OCI-LY3 (cell line): Measurements from ENCODE around the gene SMARCA4.

Experiments used
- EZH2phosphoT487 ChIP-seq: fragments of 200-600 bp; shearing (Covaris generic); IDR thresholded peaks from 2 replicates; pipeline ENCODE4 v1.6.1; 2018; ENCODE audit warnings: antibody characterized with exemption, mixed run types, low read depth
- TF ChIP-seq, protein P1 (sequence below): fragments of 200-600, 300-600 bp; sonication (generic); IDR thresholded peaks from 2 replicates; pipeline ENCODE4 v1.5.1; 2014; ENCODE audit warnings: antibody characterized with exemption, low read length, low read depth

DNA sequence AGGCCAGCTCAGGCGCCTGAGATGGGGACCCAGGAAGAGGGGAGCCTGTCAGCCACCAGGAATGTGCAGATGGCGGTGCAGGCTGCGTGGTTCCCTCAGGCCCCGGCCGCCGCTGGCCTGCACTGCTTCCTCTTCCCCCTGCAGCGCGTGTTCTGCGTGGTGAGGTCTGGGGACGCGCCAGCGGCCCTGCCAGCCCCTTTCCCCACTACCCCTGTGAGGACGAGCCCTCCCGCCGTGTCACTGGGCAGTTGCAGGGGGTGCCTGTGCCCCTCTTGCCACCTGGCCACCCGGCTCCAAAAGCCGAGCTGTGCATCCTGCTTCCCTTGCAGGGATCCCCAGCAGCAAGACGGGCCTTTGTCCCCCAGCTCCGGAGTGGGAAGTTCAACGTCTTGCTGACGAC lies 58.4 kb downstream of the SMARCA4 start:
- TF ChIP-seq, protein P1, sequence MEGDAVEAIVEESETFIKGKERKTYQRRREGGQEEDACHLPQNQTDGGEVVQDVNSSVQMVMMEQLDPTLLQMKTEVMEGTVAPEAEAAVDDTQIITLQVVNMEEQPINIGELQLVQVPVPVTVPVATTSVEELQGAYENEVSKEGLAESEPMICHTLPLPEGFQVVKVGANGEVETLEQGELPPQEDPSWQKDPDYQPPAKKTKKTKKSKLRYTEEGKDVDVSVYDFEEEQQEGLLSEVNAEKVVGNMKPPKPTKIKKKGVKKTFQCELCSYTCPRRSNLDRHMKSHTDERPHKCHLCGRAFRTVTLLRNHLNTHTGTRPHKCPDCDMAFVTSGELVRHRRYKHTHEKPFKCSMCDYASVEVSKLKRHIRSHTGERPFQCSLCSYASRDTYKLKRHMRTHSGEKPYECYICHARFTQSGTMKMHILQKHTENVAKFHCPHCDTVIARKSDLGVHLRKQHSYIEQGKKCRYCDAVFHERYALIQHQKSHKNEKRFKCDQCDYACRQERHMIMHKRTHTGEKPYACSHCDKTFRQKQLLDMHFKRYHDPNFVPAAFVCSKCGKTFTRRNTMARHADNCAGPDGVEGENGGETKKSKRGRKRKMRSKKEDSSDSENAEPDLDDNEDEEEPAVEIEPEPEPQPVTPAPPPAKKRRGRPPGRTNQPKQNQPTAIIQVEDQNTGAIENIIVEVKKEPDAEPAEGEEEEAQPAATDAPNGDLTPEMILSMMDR: no peak
- TF ChIP-seq EZH2phosphoT487: no peak
